Neural progenitor cell (in vitro differentiated cells): Measurements from ENCODE around the gene IFT25.

Experiments
- EZH2phosphoT487 ChIP-seq: fragments of 200-600 bp; sonication (generic); IDR thresholded peaks from 2 replicates; pipeline ENCODE4 v1.6.1; 2017; ENCODE audit warnings: antibody characterized with exemption
- TF ChIP-seq, protein P1 (sequence below): fragments of 200-600 bp; sonication (generic); IDR thresholded peaks from 2 replicates; pipeline ENCODE4 v1.5.1; 2017; ENCODE audit warnings: antibody characterized with exemption, mild to moderate bottlenecking

DNA sequence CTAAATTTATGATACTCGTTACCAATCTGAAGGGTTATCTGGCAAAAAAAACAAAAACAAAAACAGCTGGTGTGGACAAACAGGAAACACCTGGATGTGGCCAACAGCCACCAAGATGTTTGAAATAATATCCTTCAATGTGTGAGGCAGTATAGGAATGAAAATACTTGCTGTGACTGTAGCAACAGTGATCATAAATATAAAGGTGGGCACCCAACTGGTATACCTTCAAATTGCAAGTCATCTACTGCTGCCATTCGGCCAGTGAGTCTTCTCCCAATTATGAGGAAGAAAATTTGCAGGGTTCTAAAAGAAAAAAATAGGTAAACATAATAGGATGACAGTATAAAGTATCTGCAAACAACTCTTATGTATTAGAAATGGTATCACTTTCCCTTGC, 56.8 kb downstream of the IFT25 start:
- TF ChIP-seq, protein P1, sequence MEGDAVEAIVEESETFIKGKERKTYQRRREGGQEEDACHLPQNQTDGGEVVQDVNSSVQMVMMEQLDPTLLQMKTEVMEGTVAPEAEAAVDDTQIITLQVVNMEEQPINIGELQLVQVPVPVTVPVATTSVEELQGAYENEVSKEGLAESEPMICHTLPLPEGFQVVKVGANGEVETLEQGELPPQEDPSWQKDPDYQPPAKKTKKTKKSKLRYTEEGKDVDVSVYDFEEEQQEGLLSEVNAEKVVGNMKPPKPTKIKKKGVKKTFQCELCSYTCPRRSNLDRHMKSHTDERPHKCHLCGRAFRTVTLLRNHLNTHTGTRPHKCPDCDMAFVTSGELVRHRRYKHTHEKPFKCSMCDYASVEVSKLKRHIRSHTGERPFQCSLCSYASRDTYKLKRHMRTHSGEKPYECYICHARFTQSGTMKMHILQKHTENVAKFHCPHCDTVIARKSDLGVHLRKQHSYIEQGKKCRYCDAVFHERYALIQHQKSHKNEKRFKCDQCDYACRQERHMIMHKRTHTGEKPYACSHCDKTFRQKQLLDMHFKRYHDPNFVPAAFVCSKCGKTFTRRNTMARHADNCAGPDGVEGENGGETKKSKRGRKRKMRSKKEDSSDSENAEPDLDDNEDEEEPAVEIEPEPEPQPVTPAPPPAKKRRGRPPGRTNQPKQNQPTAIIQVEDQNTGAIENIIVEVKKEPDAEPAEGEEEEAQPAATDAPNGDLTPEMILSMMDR = no peak
- TF ChIP-seq EZH2phosphoT487 = no peak
